Activated CD8-positive, alpha-beta memory T cell treated with anti-CD3 and anti-CD28 coated beads for 1 hour (primary cell): Measurements from ENCODE around the gene STK35.
"Not testable (repeated sequence)": the region's sequence is repeated elsewhere in the genome, so short reads cannot be mapped to it uniquely, and the experiment has no call there.

Experiments used
- DNase-seq, 2 donors: peaks; one replicate each; pipeline ENCODE4 v3.0.0-alpha.2; 2020; ENCODE audit warnings: low read depth in 1 of 2; ENCODE audit errors: extremely low read depth in 1 of 2

The STK35 gene

DNA sequence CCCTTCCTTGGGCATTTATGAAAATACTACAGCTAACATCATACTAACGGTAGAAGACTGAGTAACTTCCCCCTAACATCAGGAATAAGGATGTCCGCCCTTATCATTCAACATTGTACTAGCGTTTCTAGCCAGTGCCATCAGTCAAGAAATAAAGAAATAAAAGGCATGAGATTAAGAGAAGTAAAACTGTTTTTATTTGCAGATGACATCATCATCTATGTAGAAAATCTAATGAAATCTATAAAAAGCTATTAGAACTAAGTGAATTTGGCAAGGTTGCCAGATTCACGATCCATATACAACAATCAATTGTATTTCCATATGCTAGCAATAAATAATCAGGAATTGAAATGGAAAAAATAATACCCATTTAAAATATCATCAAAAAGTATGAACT lies 54.6 kb downstream of the STK35 start:
- no peak for DNase-seq

DNA sequence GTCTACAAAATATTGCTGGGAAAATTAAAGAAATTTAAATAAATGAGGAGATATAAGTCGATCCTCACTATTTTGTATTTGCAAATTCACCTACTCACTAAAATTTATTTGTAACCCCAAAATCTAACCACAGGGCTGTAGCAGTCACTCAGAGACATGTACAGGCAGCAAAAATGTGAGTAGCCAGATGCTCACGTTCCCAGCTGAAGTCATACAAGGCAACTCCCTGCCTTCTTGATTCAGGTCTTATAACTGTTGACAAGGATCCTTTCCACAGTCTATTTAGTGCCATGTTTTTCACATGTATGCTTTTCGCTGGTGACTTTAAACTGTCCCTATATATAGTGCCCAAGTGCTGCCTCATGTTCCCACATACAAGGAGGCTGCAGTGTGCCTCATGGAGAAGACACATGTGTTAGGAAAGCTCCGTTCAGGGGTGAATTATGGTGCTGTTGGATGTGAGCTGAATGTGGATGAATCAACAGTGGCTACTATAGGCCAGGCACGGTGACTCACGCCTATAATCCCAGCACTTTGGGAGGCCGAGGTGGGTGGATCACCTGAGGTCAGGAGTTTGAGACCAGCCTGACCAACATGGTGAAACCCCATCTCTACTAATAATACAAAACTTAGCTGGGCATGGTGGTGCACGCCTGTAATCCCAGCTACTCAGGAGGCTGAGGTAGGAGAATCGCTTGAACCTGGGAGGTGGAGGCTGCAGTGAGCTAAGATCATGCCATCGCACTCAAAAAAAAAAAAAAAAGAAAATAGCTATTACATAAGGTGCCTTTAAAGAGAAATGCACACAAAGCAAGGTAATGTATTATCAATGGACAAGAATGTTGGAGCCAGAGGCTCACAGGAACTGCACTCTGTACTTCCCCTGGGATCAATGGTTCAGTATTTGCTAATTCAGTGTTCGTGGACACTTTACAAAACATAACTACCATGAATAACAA lies 55.3 kb downstream of the STK35 start:
- DNase-seq, result no peak

DNA sequence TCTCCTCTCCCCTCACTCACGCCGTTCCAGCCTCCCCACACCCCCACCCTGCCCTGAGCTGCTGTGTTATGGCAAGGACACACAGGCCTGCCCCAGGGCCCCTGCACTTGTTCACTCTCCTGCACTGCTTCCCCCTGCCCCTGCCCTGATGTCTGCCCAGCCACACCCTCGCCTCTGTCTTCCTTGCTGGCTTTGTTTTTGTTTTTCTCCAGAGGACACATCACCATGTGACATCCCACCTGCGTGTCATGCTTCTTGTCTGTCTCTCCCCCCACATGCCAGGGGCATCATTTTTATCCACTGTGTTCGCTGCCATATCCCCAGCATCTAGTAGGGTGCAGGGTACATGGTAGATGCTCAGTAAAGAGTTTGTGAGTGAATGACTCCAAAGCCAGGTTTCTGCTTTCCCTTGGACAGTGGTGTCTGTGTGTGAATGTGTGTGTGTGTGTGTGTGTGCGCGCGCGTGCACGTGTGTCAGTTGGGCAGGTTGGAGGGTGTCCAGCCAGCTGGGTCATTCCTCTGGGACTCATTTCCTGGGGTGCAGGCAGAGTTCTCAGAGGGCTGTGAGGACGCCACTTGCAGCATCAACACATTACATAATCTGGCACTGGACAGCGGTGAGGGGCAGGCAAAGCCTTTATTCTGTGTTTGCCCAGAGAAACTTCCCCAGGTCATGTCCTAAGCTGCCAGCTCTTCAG lies 60.6 kb downstream of the STK35 start:
- DNase-seq, result no peak

DNA sequence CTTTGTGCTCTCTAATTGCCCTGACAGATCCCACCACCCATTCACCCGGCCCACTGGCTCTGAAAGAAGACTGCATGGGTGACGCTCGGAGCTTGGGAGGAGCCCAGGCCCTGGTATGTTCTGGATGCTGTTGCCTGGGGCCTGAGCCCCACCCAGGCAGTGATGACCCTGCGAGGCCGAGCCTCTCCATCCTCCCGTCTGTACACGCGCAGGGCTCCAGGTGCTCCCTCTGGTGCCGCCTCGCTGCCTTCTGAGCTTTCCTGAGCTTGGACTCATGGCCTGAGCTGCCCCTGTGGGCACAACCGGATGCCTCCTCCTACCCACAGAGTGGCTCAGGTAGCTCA lies 61.2 kb downstream of the STK35 start:
- no peak for DNase-seq

GRCh38 chr20:2163312-2163711 lies 61.7 kb downstream of the STK35 start:
- no peak for DNase-seq

- no peak for DNase-seq
Measured at GRCh38 chr20:2163757-2164156, 62.1 kb downstream of the STK35 start.

DNA sequence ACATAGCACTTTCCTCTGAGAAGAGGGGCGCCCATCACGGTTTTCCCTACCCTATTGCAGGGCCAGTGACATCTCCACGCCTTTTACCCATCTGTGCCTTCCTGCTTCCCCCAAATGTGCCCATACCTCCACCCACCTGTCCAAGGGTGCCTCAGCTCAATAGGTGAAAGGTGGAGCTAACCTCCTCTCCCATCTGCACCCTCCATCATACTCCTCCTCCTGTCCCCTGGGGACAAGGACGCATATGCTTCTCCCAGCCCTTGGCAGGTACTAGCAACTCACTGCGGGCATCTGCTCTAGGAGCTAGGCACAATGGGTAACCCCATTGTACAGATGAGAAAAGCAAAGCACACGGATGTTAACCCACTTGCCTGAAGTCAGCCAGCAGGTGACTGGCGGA lies 62.8 kb downstream of the STK35 start:
- no peak for DNase-seq

- DNase-seq, result no peak
Measured at GRCh38 chr20:2164966-2165365, 63.3 kb downstream of the STK35 start.

- no peak for DNase-seq
Measured at GRCh38 chr20:2165871-2166270, 64.2 kb downstream of the STK35 start.

DNA sequence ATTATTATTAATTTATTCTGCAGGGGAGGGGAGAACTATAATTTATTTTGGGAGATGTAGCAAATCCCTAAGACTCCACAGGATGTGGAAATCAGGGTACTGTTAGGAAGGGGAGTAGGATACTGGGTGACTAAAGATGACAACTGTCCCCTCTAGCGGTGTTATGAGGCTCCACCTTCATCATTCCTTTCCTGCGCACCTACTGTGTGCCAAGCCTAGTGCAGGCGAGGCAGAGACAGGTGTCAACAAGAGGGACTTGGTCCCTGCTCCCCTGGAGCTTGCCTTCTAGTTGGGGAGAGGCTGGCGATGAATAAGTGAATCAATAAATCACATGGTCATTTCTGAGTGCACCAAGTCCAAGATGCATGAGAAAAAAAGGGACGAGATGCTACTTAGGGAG lies 65.5 kb downstream of the STK35 start:
- DNase-seq, result no peak

DNA sequence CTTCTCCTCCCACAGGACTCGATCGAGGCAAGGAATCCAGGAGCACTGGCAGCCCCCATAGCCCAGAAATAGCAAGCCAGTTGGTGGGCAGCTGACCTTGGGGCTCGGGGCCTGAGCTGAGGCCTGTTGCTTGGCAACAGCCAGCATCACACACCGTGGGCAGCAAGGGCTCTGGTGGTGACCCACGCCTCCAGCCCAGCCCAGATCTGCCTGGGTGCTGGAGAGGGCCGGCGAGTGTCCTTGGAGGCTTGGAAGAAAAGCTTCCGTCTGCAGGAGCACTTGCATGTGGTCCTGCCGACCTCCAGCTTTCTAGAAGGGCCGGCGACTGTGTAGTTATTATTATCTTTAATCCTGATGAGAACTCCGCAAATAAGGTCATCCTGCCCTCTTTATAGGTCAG lies 67.3 kb downstream of the STK35 start:
- no peak for DNase-seq

GRCh38 chr20:2169456-2170088 lies 67.9 kb downstream of the STK35 start:
- no peak for DNase-seq

DNA sequence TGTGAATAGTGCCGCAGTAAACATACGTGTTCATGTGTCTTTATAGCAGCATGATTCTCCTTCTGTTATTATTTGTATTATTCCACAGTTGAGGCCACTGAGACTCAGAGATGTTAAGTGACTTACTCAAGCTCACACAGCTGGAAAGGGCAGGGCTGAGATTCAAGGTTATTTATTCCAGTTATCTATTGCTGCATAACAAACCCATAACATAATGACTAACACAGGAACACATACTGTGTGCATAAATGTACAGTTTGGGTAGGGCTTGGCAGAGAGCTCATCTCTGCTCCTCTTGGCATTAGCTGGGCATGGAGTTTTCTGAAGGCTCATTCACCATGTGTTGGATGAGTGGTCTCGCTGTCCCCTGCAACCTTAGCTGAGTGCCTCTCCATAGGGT lies 68.8 kb downstream of the STK35 start:
- DNase-seq, result no peak

DNA sequence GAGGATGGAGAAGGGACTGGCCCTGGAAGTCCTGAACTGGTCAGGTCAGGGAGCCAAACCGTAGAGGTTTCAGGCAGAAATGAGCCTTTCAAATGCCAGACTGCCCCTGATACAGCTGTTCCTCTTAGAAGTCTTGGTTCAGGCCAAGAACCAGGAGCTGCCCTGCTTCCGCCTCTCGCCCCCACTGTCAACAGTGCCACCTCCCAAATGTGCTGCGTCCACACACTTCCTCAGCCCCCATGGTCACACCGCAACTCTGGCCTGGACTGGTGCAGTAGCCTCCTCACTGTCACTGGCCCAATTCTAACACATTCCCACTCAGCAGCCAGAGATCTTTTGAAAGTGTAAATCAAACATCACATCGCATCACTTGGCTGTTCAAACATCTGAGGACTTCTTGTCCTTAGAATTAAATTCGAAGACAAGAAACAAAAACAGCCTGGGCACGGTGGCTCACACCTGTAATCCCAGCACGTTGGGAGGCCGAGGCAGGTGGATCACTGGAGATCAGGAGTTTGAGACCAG lies 69.7 kb downstream of the STK35 start:
- DNase-seq, result no peak

GRCh38 chr20:2171840-2172239 lies 70.2 kb downstream of the STK35 start:
- DNase-seq, result not testable (repeated sequence)

DNA sequence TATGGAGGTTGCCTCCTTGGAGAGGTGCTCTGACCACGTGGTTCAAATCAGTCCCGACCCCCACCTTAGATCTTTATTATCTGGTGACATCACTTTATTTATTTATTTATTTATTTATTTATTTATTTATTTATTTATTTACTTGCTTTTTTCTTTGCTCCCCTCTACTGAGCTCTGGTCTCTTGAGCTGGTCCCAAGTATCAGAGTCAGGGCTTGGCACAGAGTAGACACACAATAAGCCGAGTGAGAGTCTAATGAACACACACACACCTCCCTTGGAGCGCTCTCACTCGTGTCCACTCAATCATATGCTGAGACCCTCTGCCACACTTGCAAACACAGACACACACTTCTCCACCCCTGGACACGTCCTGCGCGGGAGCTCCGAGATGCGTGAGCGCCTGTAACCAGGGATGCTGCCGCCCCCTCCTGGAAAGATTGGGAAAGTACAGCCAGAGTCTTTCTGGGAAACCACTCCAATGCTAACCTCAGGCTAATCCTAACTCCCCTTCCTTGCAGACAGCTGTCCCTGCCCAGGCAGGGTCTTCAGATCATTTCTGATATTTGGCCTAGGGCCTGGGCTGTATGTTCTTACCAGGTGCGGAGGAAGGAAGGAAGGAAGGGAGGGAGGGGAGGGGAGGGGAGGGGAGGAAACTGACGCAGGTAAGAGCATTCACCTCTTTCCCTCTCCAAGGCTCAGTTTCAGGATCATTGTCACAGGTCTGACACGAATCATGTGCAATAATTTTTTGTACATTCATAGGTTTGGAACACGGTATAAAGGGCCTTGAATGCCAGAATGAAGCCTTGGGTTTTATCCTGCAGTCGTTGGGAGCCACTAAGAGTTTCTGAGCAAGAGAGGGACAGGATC lies 70.9 kb downstream of the STK35 start:
- peak; percentile 29 to 50 for DNase-seq

- DNase-seq, result no peak
Measured at GRCh38 chr20:2173186-2173585, 71.6 kb downstream of the STK35 start.

DNA sequence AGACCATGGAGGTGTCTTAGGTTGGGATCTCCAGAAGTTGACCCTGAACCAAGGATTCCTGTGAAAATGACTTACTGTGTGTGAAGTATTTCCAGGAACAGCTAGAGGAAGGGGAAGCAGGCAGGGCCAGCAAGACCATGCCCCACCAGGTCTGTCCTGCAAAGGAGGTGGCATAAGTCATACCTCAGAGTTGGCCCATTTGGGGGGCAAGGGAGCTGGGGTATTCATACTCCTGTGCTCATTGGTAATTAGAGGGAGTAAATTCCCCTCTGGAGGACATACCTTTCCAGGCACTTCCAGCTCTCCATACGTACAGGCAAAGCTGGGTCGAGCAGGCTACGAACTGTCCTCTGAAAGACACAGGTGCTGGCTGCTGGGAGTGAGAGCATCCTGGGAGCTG lies 72.4 kb downstream of the STK35 start:
- no peak for DNase-seq

DNA sequence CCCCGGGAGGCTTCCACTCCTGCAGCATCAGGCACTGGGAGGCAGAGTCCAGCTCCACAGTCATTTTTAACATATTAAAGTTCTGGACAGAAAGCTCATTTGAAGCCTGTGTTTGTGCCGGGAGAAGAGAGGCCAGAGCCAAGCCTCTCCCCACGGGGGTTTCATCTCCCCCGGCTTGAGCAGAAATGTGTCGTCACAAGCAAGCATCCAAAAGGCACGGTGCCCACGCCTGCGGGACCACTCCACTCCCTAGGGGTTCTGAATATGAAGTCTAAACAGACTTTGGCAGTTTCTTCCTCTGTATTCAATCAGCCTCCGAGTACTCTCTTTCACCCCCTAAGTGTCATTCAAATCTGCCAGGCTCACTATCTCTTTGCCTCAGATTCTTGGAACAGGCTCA lies 75.3 kb downstream of the STK35 start:
- no peak for DNase-seq

- no peak for DNase-seq
Measured at GRCh38 chr20:2178318-2179232, 76.9 kb downstream of the STK35 start.
